Measurements from ENCODE around the gene B4GALT2.

Gene B4GALT2

GRCh38 chr1:44040418-44040817 lies 61.4 kb downstream of the B4GALT2 start:
- Mint-ChIP-seq H3K4me1 (peaks cover 28% of the 10 kb centered on the region), H3K36me3 (ENCODE audit: low read depth) (no peaks in the 10 kb centered on the region), H3K9me3 (no peaks in the 10 kb centered on the region), H3K27ac (no peak overlapping the region), H3K27me3 (ENCODE audit: low read depth) (peaks cover 8% of the 10 kb centered on the region), H3K4me3 (no peak overlapping the region)
- TF ChIP-seq, protein P1, sequence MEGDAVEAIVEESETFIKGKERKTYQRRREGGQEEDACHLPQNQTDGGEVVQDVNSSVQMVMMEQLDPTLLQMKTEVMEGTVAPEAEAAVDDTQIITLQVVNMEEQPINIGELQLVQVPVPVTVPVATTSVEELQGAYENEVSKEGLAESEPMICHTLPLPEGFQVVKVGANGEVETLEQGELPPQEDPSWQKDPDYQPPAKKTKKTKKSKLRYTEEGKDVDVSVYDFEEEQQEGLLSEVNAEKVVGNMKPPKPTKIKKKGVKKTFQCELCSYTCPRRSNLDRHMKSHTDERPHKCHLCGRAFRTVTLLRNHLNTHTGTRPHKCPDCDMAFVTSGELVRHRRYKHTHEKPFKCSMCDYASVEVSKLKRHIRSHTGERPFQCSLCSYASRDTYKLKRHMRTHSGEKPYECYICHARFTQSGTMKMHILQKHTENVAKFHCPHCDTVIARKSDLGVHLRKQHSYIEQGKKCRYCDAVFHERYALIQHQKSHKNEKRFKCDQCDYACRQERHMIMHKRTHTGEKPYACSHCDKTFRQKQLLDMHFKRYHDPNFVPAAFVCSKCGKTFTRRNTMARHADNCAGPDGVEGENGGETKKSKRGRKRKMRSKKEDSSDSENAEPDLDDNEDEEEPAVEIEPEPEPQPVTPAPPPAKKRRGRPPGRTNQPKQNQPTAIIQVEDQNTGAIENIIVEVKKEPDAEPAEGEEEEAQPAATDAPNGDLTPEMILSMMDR (IDR thresholded peaks at IDR 0.05; ENCODE audit: unreplicated experiment in 3 of 3), result no peak
